Measurements from ENCODE around the gene NTSR1. TPM values are rescaled to one million over a fixed set of nuclear protein-coding genes. Genes with fewer than 3 reads are reported as not detected.

The NTSR1 gene
- total and polyA plus RNA-seq, 2 of the 13 experiments (the other 11 are each of a cell fraction or from before 2014, with no cell fraction given), result 0.09 to 0.12 TPM

GRCh38 chr20:62752671-62753501 is 44.2 kb downstream of the NTSR1 start (continued):
- peak; percentile 6; the same call in 1 of the 2 replicates for TF ChIP-seq ARID4A (CRISPR knock-in tag; IDR thresholded peaks at IDR 0.05; ENCODE audit: borderline replicate concordance)
- TF ChIP-seq ZNF350 (CRISPR knock-in tag; IDR thresholded peaks at IDR 0.05; ENCODE audit: borderline replicate concordance, low read depth), result peak; percentile 36; the same call in 1 of the 2 replicates
- TF ChIP-seq AKNA (CRISPR knock-in tag; IDR thresholded peaks at IDR 0.05; ENCODE audit: borderline replicate concordance), result no peak
- no peak for TF ChIP-seq ZNF253 (CRISPR knock-in tag; IDR thresholded peaks at IDR 0.05; ENCODE audit: borderline replicate concordance)
- TF ChIP-seq RFXAP (CRISPR knock-in tag; IDR thresholded peaks at IDR 0.05; ENCODE audit: borderline replicate concordance), result no peak
- TF ChIP-seq ZNF30 (CRISPR knock-in tag; IDR thresholded peaks at IDR 0.05), result no peak
- no peak for TF ChIP-seq CREB1 (IDR thresholded peaks at IDR 0.05)
- TF ChIP-seq CREB1 (CRISPR knock-in tag; IDR thresholded peaks at IDR 0.05), result no peak
- no peak for TF ChIP-seq THAP11 (CRISPR knock-in tag; IDR thresholded peaks at IDR 0.05)
- 0 out of 2 replicates have a peak, but pooled peaks have one; percentile 33 for TF ChIP-seq ZNF83 (CRISPR knock-in tag; IDR thresholded peaks at IDR 0.05; ENCODE audit: borderline replicate concordance)
- TF ChIP-seq ZNF343 (CRISPR knock-in tag; IDR thresholded peaks at IDR 0.05), result no peak
- no peak for TF ChIP-seq ZNF432 (CRISPR knock-in tag; IDR thresholded peaks at IDR 0.05; ENCODE audit: borderline replicate concordance)
- no peak for TF ChIP-seq ZNF580 (CRISPR knock-in tag; IDR thresholded peaks at IDR 0.05; ENCODE audit: borderline replicate concordance, low read depth)
- no peak for TF ChIP-seq RELA (CRISPR knock-in tag; IDR thresholded peaks at IDR 0.05)
- no peak for TF ChIP-seq SP1 (IDR thresholded peaks at IDR 0.05)
- TF ChIP-seq SP1 (CRISPR knock-in tag; IDR thresholded peaks at IDR 0.05), result no peak
- TF ChIP-seq ZBTB2 (CRISPR knock-in tag; IDR thresholded peaks at IDR 0.05; ENCODE audit: low read depth), result no peak
- no peak for TF ChIP-seq ZNF552 (CRISPR knock-in tag; IDR thresholded peaks at IDR 0.05; ENCODE audit: borderline replicate concordance)
- peak; percentile 48; the same call in 1 of the 2 replicates for TF ChIP-seq KDM2A (CRISPR knock-in tag; IDR thresholded peaks at IDR 0.05; ENCODE audit: borderline replicate concordance, low read depth)
